Upper lobe of right lung (tissue), 1 donor: Measurements from ENCODE around the gene FNDC3A. TPM values are rescaled to one million over a fixed set of nuclear protein-coding genes. Genes with fewer than 3 reads are reported as not detected.

ENCODE experiments used
- ATAC-seq: fragments of 200-7000 bp; cut with Tn5 transposase; one replicate; pipeline ENCODE4 v1.9.1; 2020; ENCODE audit warnings: mild to moderate bottlenecking, moderate library complexity
- DNase-seq: peaks from one replicate; pipeline ENCODE4 v3.0.0-alpha.2; 2020
- H3K27ac ChIP-seq: fragments of 200-600 bp; one replicate; pipeline ENCODE4 v1.8.0; 2022
- H3K27me3 ChIP-seq: fragments of 200-600 bp; one replicate; pipeline ENCODE4 v1.8.0; 2022; ENCODE audit warnings: mild to moderate bottlenecking
- H3K36me3 ChIP-seq: fragments of 200-600 bp; one replicate; pipeline ENCODE4 v1.8.0; 2022
- H3K4me1 ChIP-seq: fragments of 200-600 bp; one replicate; pipeline ENCODE4 v1.8.0; 2022
- H3K4me3 ChIP-seq: fragments of 200-600 bp; one replicate; pipeline ENCODE4 v1.8.0; 2022; ENCODE audit warnings: mild to moderate bottlenecking
- H3K9me3 ChIP-seq: fragments of 200-600 bp; one replicate; pipeline ENCODE4 v1.8.0; 2022
- intact Hi-C: fragments of 100-400 bp; cut with DNase I; formaldehyde crosslinking; loops from one replicate; pipeline ENCODE4 v1.11.0; 2022
- total RNA-seq: library from RNA; stranded (reverse); fragmentation: NEBNext Ultra II Directional; extraction: Animal tissue kit (Norgen Biotek cat#: 25700); gene quantifications from one replicate; pipeline ENCODE4 v1.2.1, GENCODE V29; 2021
- TF ChIP-seq, protein P1 (sequence below): fragments of 200-600 bp; IDR thresholded peaks from one replicate; pipeline ENCODE4 v1.8.0; 2022; ENCODE audit warnings: antibody characterized with exemption
- donor health status: DM: no; HTN: yes; CAD: no; lungs with severe emphysema.

Gene FNDC3A
- total RNA-seq, 1 donor from 2014 or later: 59.0 TPM

DNA sequence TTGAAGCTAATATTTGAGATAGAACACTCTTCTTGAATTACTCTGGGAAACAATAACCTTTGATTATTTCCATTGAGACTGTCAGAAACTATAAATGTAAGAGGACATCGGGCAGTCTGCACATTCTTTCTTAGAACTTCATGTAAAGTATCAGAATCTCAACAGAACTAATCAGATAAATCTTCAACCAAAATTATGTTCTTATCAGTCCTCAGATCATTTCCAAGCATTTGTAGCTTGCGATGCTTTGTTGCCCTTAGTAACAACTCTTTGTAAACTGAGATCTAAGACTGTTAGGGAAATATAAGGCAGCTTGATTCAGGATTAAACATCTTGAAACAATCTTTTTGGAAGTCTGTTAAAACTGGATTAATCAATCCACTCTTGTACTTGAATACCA, 70.3 kb downstream of the FNDC3A start:
- intact Hi-C loops: no loop called here
- ATAC-seq (no peak), DNase-seq (no peak)
- Histone ChIP-seq H3K27me3 (no peaks in the 10 kb centered on the region), H3K4me1 (no peaks in the 10 kb centered on the region), H3K36me3 (no peaks in the 10 kb centered on the region), H3K27ac (no peak overlapping the region), H3K9me3 (no peaks in the 10 kb centered on the region), H3K4me3 (no peak overlapping the region)
- TF ChIP-seq, protein P1, sequence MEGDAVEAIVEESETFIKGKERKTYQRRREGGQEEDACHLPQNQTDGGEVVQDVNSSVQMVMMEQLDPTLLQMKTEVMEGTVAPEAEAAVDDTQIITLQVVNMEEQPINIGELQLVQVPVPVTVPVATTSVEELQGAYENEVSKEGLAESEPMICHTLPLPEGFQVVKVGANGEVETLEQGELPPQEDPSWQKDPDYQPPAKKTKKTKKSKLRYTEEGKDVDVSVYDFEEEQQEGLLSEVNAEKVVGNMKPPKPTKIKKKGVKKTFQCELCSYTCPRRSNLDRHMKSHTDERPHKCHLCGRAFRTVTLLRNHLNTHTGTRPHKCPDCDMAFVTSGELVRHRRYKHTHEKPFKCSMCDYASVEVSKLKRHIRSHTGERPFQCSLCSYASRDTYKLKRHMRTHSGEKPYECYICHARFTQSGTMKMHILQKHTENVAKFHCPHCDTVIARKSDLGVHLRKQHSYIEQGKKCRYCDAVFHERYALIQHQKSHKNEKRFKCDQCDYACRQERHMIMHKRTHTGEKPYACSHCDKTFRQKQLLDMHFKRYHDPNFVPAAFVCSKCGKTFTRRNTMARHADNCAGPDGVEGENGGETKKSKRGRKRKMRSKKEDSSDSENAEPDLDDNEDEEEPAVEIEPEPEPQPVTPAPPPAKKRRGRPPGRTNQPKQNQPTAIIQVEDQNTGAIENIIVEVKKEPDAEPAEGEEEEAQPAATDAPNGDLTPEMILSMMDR: no peak

- no peak overlapping the region for H3K4me3 ChIP-seq
- no peak overlapping the region for H3K27ac ChIP-seq
- H3K36me3 ChIP-seq: no peaks in the 10 kb centered on the region
- TF ChIP-seq, protein P1: no peak
- DNase-seq (no peak), ATAC-seq (no peak)
- intact Hi-C loops: no loop called here
- no peaks in the 10 kb centered on the region for H3K9me3 ChIP-seq
- H3K27me3 ChIP-seq: no peaks in the 10 kb centered on the region
- H3K4me1 ChIP-seq: no peaks in the 10 kb centered on the region
Observed at GRCh38 chr13:49046519-49046918, 70.8 kb downstream of the FNDC3A start.

DNA sequence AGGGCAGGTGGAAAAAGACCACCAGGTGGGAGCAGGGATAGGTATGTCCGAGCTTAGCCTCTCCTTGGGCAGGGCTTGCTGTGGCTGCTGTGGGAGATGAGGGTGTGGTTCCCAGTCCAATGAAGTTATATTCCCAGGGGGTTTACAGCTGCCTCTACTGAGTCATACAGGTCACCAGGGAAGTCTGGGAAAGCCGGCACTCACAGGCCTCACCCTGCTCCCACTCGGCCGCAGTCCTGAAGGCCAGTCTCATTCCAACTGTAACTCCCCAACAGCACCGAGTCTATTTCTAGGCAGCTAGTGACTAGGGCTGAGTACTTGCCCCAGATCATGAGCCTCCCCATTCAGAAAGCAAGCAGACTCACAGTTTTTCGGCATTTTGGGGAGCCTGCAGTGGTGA, 77.1 kb downstream of the FNDC3A start:
- no peaks in the 10 kb centered on the region for H3K27me3 ChIP-seq
- no peak for ATAC-seq
- TF ChIP-seq, protein P1: no peak
- intact Hi-C loops: no loop called here
- H3K27ac ChIP-seq: no peak overlapping the region
- no peaks in the 10 kb centered on the region for H3K4me1 ChIP-seq
- H3K9me3 ChIP-seq: no peaks in the 10 kb centered on the region
- H3K36me3 ChIP-seq: no peaks in the 10 kb centered on the region
- no peak overlapping the region for H3K4me3 ChIP-seq
- no peak for DNase-seq

GRCh38 chr13:49053215-49053614, 77.5 kb downstream of the FNDC3A start:
- no peak for DNase-seq
- Histone ChIP-seq H3K9me3 (no peaks in the 10 kb centered on the region), H3K4me3 (no peak overlapping the region), H3K27me3 (no peaks in the 10 kb centered on the region), H3K36me3 (no peaks in the 10 kb centered on the region), H3K4me1 (no peaks in the 10 kb centered on the region), H3K27ac (no peak overlapping the region)
- ATAC-seq: no peak
- intact Hi-C loops: no loop called here
- TF ChIP-seq, protein P1: no peak

- TF ChIP-seq, protein P1: no peak
- DNase-seq (no peak), ATAC-seq (no peak)
- H3K27ac ChIP-seq: no peak overlapping the region
- H3K36me3 ChIP-seq: no peaks in the 10 kb centered on the region
- intact Hi-C loops: no loop called here
- no peaks in the 10 kb centered on the region for H3K4me1 ChIP-seq
- H3K27me3 ChIP-seq: no peaks in the 10 kb centered on the region
- H3K9me3 ChIP-seq: no peaks in the 10 kb centered on the region
- no peak overlapping the region for H3K4me3 ChIP-seq
Observed at GRCh38 chr13:49053906-49054305, 78.2 kb downstream of the FNDC3A start.

- no peaks in the 10 kb centered on the region for H3K36me3 ChIP-seq
- ATAC-seq (no peak), DNase-seq (no peak)
- no peaks in the 10 kb centered on the region for H3K27me3 ChIP-seq
- H3K4me1 ChIP-seq: no peaks in the 10 kb centered on the region
- H3K9me3 ChIP-seq: no peaks in the 10 kb centered on the region
- TF ChIP-seq, protein P1: no peak
- H3K4me3 ChIP-seq: no peak overlapping the region
- H3K27ac ChIP-seq: no peak overlapping the region
- intact Hi-C loops: no loop called here
Observed at GRCh38 chr13:49055021-49055420, 79.3 kb downstream of the FNDC3A start.
